Erythroblast (primary cell): ENCODE results near the gene GTF2A2.

Experiments
- GATA1 ChIP-seq: IDR thresholded peaks from 2 replicates; pipeline ENCODE4 v1.6.1; 2011; ENCODE audit warnings: low read depth, mild to moderate bottlenecking, control low read depth, low read length, moderate library complexity
- POLR2A ChIP-seq: IDR thresholded peaks from 2 replicates; pipeline ENCODE4 v1.6.1; 2011; ENCODE audit warnings: mild to moderate bottlenecking, low read length

GRCh38 chr15:59598461-59598860 lies 58.9 kb downstream of the GTF2A2 start:
- TF ChIP-seq POLR2A = no peak
- TF ChIP-seq GATA1 = no peak
